GM12864 (cell line): ENCODE measurements around the gene ZNF892.
"Not testable (repeated sequence)": the region's sequence is repeated elsewhere in the genome, so short reads cannot be mapped to it uniquely, and the experiment has no call there.

Experiments
- DNase-seq: peaks from one replicate; pipeline ENCODE4 v3.0.0-alpha.2; 2011; ENCODE audit warnings: low read depth
- H3K4me3 ChIP-seq: 2 replicates; pipeline ENCODE4 v1.5.1; 2011; ENCODE audit warnings: mild to moderate bottlenecking, low read depth, low read length, control low read depth
- TF ChIP-seq, protein P1 (sequence below): IDR thresholded peaks from 2 replicates; pipeline ENCODE4 v1.5.1; 2011; ENCODE audit warnings: low read depth, mild to moderate bottlenecking, moderate library complexity, low read length, control low read depth, inconsistent platforms; ENCODE audit errors: missing control alignments

The ZNF892 gene

DNA sequence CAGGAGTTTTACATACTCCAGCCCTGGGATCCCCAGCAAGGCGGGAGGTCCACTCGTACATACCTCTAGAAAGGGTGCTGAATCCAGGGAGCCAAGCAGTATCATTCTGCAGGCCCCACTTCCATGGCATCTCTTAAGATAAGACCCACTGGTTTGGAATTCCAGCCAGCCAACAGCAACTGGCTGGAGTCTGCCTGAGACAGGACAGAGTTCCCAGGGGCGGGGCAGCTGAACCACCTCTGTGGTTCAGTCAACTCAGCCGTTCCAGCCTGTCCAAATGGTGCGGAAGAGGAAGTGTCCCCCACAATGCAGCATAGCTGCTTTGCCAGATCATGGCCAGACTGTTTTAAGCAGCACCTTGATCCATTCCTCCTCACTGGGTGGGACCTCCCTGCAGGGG lies 33.2 kb downstream of the ZNF892 start:
- no peak overlapping the region for H3K4me3 ChIP-seq
- DNase-seq = no peak
- TF ChIP-seq, protein P1, sequence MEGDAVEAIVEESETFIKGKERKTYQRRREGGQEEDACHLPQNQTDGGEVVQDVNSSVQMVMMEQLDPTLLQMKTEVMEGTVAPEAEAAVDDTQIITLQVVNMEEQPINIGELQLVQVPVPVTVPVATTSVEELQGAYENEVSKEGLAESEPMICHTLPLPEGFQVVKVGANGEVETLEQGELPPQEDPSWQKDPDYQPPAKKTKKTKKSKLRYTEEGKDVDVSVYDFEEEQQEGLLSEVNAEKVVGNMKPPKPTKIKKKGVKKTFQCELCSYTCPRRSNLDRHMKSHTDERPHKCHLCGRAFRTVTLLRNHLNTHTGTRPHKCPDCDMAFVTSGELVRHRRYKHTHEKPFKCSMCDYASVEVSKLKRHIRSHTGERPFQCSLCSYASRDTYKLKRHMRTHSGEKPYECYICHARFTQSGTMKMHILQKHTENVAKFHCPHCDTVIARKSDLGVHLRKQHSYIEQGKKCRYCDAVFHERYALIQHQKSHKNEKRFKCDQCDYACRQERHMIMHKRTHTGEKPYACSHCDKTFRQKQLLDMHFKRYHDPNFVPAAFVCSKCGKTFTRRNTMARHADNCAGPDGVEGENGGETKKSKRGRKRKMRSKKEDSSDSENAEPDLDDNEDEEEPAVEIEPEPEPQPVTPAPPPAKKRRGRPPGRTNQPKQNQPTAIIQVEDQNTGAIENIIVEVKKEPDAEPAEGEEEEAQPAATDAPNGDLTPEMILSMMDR = no peak

DNA sequence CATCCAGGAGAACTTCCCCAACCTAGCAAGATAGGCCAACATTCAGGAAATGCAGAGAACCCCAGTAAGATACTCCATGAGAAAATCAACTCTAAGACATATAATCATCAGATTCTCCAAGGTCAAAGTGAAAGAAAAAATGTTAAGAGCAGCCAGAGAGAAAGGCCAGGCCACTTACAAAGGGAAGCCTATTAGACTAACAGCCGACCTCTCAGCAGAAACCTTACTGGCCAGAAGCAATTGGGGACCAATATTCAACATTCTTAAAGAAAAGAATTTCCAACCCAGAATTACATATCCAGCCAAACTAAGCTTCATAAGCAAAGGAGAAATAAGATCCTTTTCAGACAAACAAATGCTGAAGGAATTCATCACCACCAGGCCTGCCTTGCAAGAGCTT lies 34.8 kb downstream of the ZNF892 start:
- DNase-seq = not testable (repeated sequence)

More for the DNA sequence above, 34.8 kb downstream of the ZNF892 start:
- H3K4me3 ChIP-seq = not testable (repeated sequence)
